Ovary (tissue), 3 donors: ENCODE results near the gene PHLDB1.

Experiments
- EP300 ChIP-seq: sonication (generic); formaldehyde crosslinking; IDR thresholded peaks from one replicate; pipeline ENCODE4 v1.6.1; 2017; ENCODE audit warnings: antibody characterized with exemption
- POLR2A ChIP-seq: fragments of 450-650 bp; IDR thresholded peaks from one replicate; pipeline ENCODE4 v1.6.1; 2017; ENCODE audit warnings: antibody characterized with exemption, mild to moderate bottlenecking, moderate library complexity
- TF ChIP-seq, protein P1 (sequence below), 3 donors: fragments of 450-650 bp in 2 of 3; fragments of 200-600 bp in 1 of 3; IDR thresholded peaks; one replicate each; pipeline versions ENCODE4 v1.5.1 to v1.8.0; 2016 to 2022; ENCODE audit warnings: antibody characterized with exemption in 3 of 3, mild to moderate bottlenecking in 1 of 3
- donor health status: DM: no; HTN: no; CAD: no.

DNA sequence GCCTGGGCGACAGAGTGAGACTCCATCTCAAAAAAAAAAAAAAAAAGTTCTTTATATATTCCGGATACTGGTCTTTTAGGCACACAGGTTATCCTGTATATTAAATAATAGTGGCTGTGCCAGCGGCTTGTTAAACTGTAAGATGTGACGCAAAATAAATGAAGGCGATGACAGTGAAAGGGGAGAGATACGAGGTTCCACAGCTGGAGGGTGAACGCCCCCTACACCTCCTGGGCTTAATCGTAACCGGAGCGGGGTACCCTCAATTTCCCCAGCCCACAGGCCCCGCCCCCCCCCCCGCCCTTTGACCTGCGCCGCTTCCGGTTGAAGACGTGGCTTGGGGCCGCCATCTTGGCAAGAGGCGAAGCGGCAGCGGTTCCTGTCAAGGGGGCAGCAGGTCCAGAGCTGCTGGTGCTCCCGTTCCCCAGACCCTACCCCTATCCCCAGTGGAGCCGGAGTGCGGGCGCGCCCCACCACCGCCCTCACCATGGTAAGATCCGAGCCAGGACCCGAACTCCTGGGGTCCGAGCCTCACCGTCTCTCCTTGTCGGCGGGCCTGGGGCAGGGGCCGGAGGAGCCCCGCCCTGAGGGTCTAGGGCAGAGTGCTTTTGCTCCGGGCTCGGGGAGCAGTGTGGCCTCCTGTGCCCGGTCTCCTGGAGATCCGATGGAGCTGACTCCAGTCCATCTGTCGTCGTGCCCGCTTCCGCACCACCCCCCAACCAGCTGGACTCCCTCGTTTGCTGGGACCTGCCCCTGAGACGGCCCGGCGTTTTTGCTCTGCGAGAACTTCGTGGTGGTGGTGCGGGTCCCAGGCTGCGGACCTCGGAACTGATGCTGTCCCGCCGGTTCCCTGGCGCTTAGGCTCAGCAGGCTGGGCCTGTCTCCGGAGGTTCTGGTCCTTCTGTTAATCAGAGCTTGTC lies 35.1 kb upstream of the PHLDB1 start, which contains the start of gene ARCN1:
- TF ChIP-seq, protein P1, sequence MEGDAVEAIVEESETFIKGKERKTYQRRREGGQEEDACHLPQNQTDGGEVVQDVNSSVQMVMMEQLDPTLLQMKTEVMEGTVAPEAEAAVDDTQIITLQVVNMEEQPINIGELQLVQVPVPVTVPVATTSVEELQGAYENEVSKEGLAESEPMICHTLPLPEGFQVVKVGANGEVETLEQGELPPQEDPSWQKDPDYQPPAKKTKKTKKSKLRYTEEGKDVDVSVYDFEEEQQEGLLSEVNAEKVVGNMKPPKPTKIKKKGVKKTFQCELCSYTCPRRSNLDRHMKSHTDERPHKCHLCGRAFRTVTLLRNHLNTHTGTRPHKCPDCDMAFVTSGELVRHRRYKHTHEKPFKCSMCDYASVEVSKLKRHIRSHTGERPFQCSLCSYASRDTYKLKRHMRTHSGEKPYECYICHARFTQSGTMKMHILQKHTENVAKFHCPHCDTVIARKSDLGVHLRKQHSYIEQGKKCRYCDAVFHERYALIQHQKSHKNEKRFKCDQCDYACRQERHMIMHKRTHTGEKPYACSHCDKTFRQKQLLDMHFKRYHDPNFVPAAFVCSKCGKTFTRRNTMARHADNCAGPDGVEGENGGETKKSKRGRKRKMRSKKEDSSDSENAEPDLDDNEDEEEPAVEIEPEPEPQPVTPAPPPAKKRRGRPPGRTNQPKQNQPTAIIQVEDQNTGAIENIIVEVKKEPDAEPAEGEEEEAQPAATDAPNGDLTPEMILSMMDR (IDR thresholded peaks at IDR 0.05), result no peak
- TF ChIP-seq POLR2A (peak; percentile 71), EP300 (no peak)
